Measurements from ENCODE around the gene TRMT61A.

DNA sequence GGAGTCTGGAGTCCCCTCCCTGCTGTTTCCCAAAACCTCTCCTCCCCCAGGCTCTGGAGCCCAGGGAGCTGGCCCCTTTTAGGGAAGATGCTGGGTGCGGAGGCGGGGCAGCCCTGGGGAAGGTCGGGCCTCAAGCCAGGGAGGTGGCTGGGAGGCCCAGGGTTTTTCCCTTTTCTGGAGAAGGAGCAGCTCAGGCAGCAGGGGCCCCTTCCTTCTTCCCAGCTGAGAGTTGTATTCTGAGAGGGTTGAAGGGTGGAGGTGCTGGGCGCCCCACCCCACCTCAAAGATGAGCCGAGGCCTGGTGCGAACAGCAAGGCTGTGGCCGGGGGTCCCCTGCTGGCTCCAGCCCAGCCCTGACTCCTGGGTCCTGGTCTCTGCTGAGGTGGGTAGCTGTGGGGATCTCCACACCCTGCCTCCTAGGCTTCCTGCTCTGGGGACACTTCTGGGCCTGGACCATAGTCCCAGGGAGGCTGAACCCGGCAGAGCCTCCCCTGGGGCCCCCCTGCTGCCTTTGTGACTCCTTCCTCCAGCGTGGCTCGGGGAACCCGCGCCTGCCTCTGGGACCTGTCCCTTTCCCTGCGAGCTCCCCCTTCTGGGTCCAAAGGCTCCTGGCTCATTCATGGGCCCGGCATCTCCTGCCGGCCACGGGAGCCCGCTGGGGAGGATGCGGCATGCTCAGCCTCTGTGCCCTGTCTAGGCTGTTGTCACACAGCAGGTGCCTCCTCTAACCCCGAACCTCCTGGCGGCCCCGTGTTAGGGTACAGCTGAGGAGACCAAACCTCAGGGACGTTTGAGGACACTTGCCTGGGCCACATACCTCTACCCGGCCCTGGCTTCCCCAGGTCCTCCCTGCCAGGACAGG is 4.4 kb downstream of the TRMT61A start:
- TF ChIP-seq, protein P1, sequence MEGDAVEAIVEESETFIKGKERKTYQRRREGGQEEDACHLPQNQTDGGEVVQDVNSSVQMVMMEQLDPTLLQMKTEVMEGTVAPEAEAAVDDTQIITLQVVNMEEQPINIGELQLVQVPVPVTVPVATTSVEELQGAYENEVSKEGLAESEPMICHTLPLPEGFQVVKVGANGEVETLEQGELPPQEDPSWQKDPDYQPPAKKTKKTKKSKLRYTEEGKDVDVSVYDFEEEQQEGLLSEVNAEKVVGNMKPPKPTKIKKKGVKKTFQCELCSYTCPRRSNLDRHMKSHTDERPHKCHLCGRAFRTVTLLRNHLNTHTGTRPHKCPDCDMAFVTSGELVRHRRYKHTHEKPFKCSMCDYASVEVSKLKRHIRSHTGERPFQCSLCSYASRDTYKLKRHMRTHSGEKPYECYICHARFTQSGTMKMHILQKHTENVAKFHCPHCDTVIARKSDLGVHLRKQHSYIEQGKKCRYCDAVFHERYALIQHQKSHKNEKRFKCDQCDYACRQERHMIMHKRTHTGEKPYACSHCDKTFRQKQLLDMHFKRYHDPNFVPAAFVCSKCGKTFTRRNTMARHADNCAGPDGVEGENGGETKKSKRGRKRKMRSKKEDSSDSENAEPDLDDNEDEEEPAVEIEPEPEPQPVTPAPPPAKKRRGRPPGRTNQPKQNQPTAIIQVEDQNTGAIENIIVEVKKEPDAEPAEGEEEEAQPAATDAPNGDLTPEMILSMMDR (conservative IDR thresholded peaks at IDR 0.05; ENCODE audit: low read depth, low read length): no peak
- TF ChIP-seq SMC3 (IDR thresholded peaks at IDR 0.05; ENCODE audit: low read depth, low read length) (no peak), POLR2A (IDR thresholded peaks at IDR 0.05; ENCODE audit: low read depth, low read length) (no peak), CHD1 (IDR thresholded peaks at IDR 0.05; ENCODE audit: low read depth, low read length) (no peak), FOS (IDR thresholded peaks at IDR 0.05; ENCODE audit: low read depth, low read length) (no peak), NFE2L2 (IDR thresholded peaks at IDR 0.05; ENCODE audit: low read depth, low read length) (no peak), CEBPB (IDR thresholded peaks at IDR 0.05; ENCODE audit: low read depth, low read length) (no peak), MAZ (IDR thresholded peaks at IDR 0.05; ENCODE audit: borderline replicate concordance, low read depth, low read length) (no peak)
- TF ChIP-seq, protein P2, sequence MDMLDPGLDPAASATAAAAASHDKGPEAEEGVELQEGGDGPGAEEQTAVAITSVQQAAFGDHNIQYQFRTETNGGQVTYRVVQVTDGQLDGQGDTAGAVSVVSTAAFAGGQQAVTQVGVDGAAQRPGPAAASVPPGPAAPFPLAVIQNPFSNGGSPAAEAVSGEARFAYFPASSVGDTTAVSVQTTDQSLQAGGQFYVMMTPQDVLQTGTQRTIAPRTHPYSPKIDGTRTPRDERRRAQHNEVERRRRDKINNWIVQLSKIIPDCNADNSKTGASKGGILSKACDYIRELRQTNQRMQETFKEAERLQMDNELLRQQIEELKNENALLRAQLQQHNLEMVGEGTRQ (IDR thresholded peaks at IDR 0.05; ENCODE audit: low read depth, low read length): no peak
- TF ChIP-seq, protein P3, sequence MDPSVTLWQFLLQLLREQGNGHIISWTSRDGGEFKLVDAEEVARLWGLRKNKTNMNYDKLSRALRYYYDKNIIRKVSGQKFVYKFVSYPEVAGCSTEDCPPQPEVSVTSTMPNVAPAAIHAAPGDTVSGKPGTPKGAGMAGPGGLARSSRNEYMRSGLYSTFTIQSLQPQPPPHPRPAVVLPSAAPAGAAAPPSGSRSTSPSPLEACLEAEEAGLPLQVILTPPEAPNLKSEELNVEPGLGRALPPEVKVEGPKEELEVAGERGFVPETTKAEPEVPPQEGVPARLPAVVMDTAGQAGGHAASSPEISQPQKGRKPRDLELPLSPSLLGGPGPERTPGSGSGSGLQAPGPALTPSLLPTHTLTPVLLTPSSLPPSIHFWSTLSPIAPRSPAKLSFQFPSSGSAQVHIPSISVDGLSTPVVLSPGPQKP (IDR thresholded peaks at IDR 0.05; ENCODE audit: borderline replicate concordance, low read depth, low read length): no peak
